ACC112 (cell line): ENCODE measurements around the gene TIAM1.

Experiments used
- H2AFZ ChIP-seq: fragments of 200-600 bp; sonication (generic); one replicate; pipeline ENCODE4 v1.6.0; 2017; ENCODE audit warnings: antibody characterized with exemption, low read length; ENCODE audit not compliant: unreplicated experiment
- H3K27ac ChIP-seq: fragments of 200-600 bp; sonication (generic); 2 replicates; pipeline ENCODE4 v1.5.1; 2014; ENCODE audit warnings: low read depth, mild to moderate bottlenecking, antibody characterized with exemption, low read length, moderate library complexity
- H3K27me3 ChIP-seq: fragments of 200-600 bp; sonication (generic); 2 replicates; pipeline ENCODE4 v1.6.1; 2014; ENCODE audit warnings: mild to moderate bottlenecking, antibody characterized with exemption, low read length, moderate library complexity, mixed read lengths; ENCODE audit not compliant: insufficient read depth
- H3K36me3 ChIP-seq: fragments of 200-600 bp; sonication (generic); 2 replicates; pipeline ENCODE4 v1.6.1; 2016; ENCODE audit warnings: mild to moderate bottlenecking, antibody characterized with exemption, low read length, moderate library complexity, mixed read lengths; ENCODE audit not compliant: insufficient read depth
- H3K4me1 ChIP-seq: fragments of 200-600 bp; sonication (generic); one replicate; pipeline ENCODE4 v1.6.1; 2016; ENCODE audit warnings: low read length, mixed read lengths; ENCODE audit not compliant: insufficient read depth, unreplicated experiment, control insufficient read depth
- H3K4me3 ChIP-seq: fragments of 200-600 bp; sonication (generic); 2 replicates; pipeline ENCODE4 v1.5.1; 2014; ENCODE audit warnings: mild to moderate bottlenecking, low read depth, low read length
- H3K79me2 ChIP-seq: fragments of 200-600 bp; sonication (generic); one replicate; pipeline ENCODE4 v1.6.0; 2016; ENCODE audit warnings: low read length; ENCODE audit not compliant: control insufficient read depth, unreplicated experiment, insufficient read depth

TIAM1 gene

DNA sequence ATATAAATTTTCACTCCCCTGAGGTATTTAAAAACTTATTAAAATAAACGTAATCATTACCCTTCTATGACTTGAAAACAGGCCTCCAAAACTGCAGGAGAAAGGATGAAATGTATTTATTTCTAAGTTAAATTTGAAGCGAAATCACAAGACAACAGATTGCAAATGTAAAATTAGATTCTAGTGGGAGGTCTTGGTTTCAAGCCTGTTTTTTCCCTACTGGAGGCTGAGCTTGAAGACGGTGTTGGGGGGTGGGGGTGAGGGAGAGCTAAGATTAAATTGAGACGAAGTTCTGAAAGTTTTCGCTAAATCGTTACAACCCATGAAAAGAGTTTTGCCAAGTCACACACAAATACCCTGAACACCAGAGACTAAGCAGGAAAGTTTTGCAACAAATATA lies 68.2 kb downstream of the TIAM1 start:
- Histone ChIP-seq H2AFZ (no peak overlapping the region), H3K79me2 (no peaks in the 10 kb centered on the region), H3K27me3 (no peaks in the 10 kb centered on the region), H3K36me3 (no peaks in the 10 kb centered on the region), H3K4me3 (no peak overlapping the region), H3K4me1 (peaks cover 34% of the 10 kb centered on the region), H3K27ac (no peak overlapping the region)

DNA sequence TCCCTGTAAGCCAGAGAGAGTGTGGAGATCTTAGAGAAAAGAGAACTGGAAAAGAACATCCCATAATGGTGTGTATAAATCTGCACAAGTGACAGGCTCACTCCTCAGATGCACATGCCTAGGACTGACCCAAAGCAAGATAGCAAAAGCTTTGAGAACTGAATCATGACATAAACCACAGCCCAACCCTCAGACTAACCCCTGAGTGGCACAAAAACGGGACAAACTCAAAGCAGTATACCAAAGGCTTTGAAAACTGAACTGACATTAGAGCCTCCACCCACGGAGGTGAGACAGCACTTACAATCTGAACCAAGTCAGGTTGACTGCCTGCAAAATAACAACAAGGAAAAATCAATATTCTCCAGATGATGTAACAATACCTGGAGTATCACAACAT lies 70.8 kb downstream of the TIAM1 start:
- H3K27ac ChIP-seq = no peak overlapping the region
- H3K27me3 ChIP-seq = no peaks in the 10 kb centered on the region
- no peaks in the 10 kb centered on the region for H3K36me3 ChIP-seq

DNA sequence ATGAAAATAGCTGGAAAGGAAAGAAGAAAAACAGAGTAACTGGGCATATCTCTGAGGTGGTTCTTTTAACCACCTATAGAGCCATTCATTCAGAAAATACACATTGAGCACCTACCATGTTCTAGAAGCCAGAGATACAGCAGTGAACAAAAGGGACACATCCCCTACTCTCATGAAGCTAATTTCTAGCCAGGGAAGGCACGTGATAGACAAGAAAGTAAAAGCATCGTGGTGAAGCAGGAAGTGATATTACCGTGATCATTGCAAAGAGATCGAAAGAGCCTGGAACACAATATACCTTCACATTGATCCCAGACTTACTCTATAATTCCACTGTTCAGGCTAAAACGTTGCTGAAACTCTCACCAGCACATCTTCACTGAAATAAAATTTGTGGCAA lies 76.0 kb downstream of the TIAM1 start:
- H3K36me3 ChIP-seq = no peaks in the 10 kb centered on the region
- H3K4me1 ChIP-seq = peaks cover 16% of the 10 kb centered on the region
- H3K4me3 ChIP-seq = no peak overlapping the region
- H3K27ac ChIP-seq = no peak overlapping the region
- H2AFZ ChIP-seq = no peak overlapping the region
- no peaks in the 10 kb centered on the region for H3K27me3 ChIP-seq
- H3K79me2 ChIP-seq = no peaks in the 10 kb centered on the region

More for the DNA sequence above, 70.8 kb downstream of the TIAM1 start:
- no peak overlapping the region for H2AFZ ChIP-seq
- no peak overlapping the region for H3K4me3 ChIP-seq
- H3K4me1 ChIP-seq = peaks cover 29% of the 10 kb centered on the region
- H3K79me2 ChIP-seq = no peaks in the 10 kb centered on the region

DNA sequence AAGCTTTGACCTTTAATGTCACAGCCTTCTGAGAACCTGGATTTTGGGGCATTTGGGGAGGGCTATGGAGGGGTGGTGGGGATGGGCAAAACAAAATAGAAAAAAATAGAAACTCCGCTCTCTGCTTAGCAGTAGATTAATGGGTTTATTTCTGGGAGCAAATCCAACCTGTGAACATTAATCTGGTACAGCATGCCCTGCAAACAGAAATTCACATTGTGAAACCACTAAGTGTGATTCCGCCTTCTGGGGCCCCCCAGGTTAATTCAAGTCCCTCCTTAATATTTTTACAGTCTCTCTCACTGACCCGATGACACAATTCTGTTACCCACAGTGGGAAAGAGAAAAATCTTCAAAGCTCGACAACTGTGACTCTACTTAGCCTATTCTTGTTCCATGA lies 76.4 kb downstream of the TIAM1 start:
- Histone ChIP-seq H3K4me1 (peaks cover 12% of the 10 kb centered on the region), H3K27me3 (no peaks in the 10 kb centered on the region), H3K36me3 (no peaks in the 10 kb centered on the region), H2AFZ (no peak overlapping the region), H3K4me3 (no peak overlapping the region), H3K27ac (no peak overlapping the region), H3K79me2 (no peaks in the 10 kb centered on the region)

DNA sequence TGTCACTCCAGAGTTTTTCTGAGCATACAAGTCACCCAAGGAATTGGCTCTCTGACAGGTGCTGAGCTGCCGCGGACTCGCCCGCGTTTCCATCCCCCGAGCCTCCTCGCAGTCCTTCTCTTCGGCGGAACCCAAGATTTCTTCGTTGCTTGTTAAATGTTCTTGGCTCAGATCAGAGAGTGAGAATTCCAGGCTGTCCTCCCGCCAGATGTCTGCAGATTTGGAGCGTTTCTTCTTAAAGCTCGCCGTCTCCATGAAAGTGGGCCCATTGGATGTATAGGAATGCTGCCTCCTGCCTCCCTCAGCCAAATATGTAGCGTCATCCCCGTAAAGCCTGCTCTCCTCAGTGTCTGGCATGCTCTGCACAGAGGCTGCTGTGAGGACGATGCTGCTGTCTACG lies 77.8 kb downstream of the TIAM1 start:
- Histone ChIP-seq H3K27me3 (no peaks in the 10 kb centered on the region), H2AFZ (no peak overlapping the region), H3K36me3 (no peaks in the 10 kb centered on the region), H3K4me3 (no peak overlapping the region), H3K79me2 (no peaks in the 10 kb centered on the region), H3K27ac (no peak overlapping the region), H3K4me1 (peaks cover 5% of the 10 kb centered on the region)

DNA sequence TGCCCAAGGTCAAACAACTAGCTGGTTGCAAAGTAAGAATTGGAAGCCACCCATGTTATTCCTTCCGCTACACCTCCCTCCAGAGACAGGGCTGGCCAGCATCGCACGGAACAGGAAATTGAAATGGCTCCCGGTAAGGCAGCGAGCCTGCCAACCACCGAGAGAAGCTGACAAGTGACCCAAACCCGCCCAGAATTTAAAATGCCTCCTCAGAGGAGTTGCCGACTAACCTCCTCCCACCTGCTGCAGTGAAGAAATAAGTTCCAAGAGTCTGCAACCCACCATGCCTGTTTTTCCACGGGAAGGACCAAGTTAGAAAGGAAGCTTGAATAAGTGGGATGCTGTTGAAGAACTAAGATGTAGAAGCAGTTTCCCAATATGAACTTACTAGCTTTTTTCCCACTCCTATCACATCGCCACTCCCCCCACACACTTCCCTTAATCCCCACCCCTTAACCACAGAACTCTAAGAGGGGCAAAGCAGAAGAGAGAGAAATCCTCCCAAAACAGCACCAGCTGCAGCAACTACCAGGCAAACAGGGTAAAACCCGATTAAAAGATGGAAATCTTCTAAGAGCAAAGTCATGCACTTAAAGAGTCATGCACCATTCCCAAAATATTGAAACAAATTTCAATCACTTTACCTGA lies 78.6 kb downstream of the TIAM1 start:
- Histone ChIP-seq H3K36me3 (no peaks in the 10 kb centered on the region), H3K4me3 (peak overlapping the region; percentile 26; the same call in 1 of the 2 replicates), H3K4me1 (peaks cover 12% of the 10 kb centered on the region), H3K27ac (no peak overlapping the region), H3K79me2 (no peaks in the 10 kb centered on the region), H2AFZ (no peak overlapping the region), H3K27me3 (no peaks in the 10 kb centered on the region)

DNA sequence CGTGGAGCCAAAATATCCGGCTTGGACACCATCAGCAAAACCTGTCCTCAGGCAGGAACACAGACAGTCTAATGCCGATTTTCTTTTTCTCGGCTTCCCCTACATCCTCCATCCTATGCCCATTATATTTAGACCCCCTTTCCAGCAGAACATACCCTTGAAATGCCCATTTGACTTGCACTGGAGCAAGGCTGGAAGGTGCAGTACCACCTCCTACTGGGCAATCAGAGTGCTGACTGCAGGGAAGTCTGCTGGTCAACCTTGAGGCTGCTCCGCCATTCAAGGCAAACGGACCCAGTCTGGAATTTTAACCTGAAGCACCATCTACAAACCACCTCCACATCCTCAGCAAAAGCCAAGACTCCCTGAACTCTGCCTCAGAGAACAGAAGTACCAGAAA lies 79.5 kb downstream of the TIAM1 start:
- no peak overlapping the region for H2AFZ ChIP-seq
- peaks cover 15% of the 10 kb centered on the region for H3K4me1 ChIP-seq
- H3K27ac ChIP-seq = no peak overlapping the region
- H3K4me3 ChIP-seq = no peak overlapping the region
- H3K79me2 ChIP-seq = no peaks in the 10 kb centered on the region
- no peaks in the 10 kb centered on the region for H3K27me3 ChIP-seq
- no peaks in the 10 kb centered on the region for H3K36me3 ChIP-seq

DNA sequence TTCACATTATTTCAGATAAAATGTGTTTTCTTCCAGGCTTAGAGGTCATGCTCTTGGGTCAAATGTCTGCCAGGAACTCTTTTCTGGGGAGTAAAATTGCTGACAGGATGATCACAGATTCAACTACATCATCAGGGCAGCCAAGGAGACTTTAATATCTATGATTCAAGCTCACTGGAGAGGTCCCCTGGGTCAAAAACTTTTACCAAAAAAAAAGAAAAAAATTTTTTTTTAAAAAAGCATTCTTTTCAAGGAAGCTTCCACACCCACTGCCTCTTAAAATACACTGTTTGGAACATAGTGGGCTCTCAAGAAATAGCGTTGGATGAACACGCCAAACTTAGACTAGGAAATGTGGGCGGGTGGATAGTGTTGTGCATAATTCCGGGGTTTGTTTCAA lies 81.3 kb downstream of the TIAM1 start:
- H3K79me2 ChIP-seq = no peaks in the 10 kb centered on the region
- peaks cover 15% of the 10 kb centered on the region for H3K4me1 ChIP-seq
- no peak overlapping the region for H3K4me3 ChIP-seq
- no peak overlapping the region for H2AFZ ChIP-seq
- no peaks in the 10 kb centered on the region for H3K36me3 ChIP-seq
- H3K27ac ChIP-seq = no peak overlapping the region
- H3K27me3 ChIP-seq = no peaks in the 10 kb centered on the region

DNA sequence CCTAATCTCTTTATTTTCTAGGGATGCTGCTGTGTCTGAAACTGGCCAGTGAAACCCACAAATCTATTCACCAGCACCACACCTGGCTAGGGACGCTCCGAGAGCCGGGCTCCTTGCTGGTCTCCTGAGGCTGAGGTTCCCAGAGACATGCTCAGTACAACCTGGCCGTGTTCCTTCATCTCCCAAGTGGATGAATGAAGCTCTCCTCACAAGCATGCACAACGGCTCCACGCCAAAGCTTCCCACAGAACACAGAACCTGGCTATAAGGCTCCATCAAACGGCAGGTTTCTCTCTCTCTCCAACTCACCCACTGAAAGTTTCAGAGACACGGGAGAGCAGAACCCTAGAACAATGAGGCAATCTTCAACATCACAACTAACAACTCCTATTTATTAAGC lies 82.3 kb downstream of the TIAM1 start:
- no peaks in the 10 kb centered on the region for H3K79me2 ChIP-seq
- H3K4me3 ChIP-seq = no peak overlapping the region
- no peaks in the 10 kb centered on the region for H3K27me3 ChIP-seq
- no peaks in the 10 kb centered on the region for H3K36me3 ChIP-seq
- H2AFZ ChIP-seq = no peak overlapping the region
- no peak overlapping the region for H3K27ac ChIP-seq
- peaks cover 15% of the 10 kb centered on the region for H3K4me1 ChIP-seq

DNA sequence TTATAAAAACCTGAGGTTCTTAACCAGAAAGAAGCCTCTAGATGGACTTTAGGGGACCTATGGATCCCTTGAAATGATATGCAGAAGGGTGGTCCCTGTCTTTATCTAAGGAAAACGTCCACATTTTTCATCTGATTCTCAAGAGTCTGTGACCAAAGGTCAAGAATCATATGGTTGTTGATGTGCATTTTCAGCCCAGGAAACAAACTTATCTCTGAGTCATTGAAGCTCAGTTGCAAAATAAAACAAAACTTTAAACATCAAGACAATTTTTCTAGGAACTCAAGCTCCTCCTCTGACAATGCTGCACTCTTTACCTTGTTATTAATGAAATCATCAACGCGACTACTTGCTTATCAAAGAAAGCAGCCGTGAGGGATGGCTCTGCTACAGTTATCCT lies 83.3 kb downstream of the TIAM1 start:
- Histone ChIP-seq H2AFZ (no peak overlapping the region), H3K79me2 (no peaks in the 10 kb centered on the region), H3K27ac (peak overlapping the region; percentile 21; the same call in 1 of the 2 replicates), H3K27me3 (no peaks in the 10 kb centered on the region), H3K4me3 (no peak overlapping the region), H3K4me1 (peaks cover 15% of the 10 kb centered on the region), H3K36me3 (no peaks in the 10 kb centered on the region)

DNA sequence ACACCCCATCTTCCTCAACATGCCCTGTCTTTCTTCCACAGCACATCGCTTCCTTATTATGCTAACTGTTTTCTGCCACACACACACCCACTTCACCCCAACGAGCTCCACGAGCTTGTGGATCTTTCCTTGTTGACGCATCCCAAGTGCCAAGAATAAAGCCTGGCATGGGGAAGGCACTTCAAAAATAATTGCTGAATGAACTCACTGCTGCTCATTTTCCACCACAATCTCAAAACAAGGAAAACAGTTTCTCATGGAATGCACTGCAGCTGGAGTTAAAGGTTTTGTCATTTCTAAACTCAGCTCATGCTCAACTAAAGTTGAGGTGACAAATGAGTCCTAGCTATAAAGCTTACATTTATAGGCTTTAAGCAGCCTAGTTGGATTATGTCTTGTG lies 86.0 kb downstream of the TIAM1 start:
- peaks cover 15% of the 10 kb centered on the region for H3K4me1 ChIP-seq
- no peak overlapping the region for H2AFZ ChIP-seq
- H3K79me2 ChIP-seq = no peaks in the 10 kb centered on the region
- no peaks in the 10 kb centered on the region for H3K36me3 ChIP-seq
- no peak overlapping the region for H3K4me3 ChIP-seq
- H3K27ac ChIP-seq = no peak overlapping the region
- H3K27me3 ChIP-seq = no peaks in the 10 kb centered on the region
